Erythroblast (primary cell): Measurements from ENCODE around the gene KCTD2.
"Not testable (repeated sequence)": the region's sequence is repeated elsewhere in the genome, so short reads cannot be mapped to it uniquely, and the experiment has no call there.

Experiments used
- DNase-seq, 2 experiments: peaks; one replicate each; lab custom pipeline; 2025; lab: John Stamatoyannopoulos, UW
- GATA1 ChIP-seq: IDR thresholded peaks from 2 replicates; pipeline ENCODE4 v1.6.1; 2011; ENCODE audit warnings: low read depth, mild to moderate bottlenecking, control low read depth, low read length, moderate library complexity
- POLR2A ChIP-seq: IDR thresholded peaks from 2 replicates; pipeline ENCODE4 v1.6.1; 2011; ENCODE audit warnings: mild to moderate bottlenecking, low read length

Gene KCTD2

GRCh38 chr17:75046407-75047289, at the start of gene KCTD2, which contains the start of gene ATP5PD:
KCTD2 (plus strand) TSS chr17:75047225; CDS start chr17:75047251, 26 bp downstream.
ATP5PD (minus strand) TSS chr17:75046969; CDS start chr17:75042650, 4,319 bp downstream.
- no peak for TF ChIP-seq GATA1
- TF ChIP-seq POLR2A, result peak; percentile 91
- DNase-seq, result peak; percentile 96 to 97

GRCh38 chr17:74998783-74999182, 48.2 kb upstream of the KCTD2 start:
- DNase-seq, result no peak
- TF ChIP-seq GATA1 (no peak), POLR2A (no peak)

- TF ChIP-seq GATA1 (no peak), POLR2A (no peak)
- DNase-seq, result no peak
These were observed 47.5 kb upstream of the KCTD2 start for GRCh38 chr17:74999523-74999922.

GRCh38 chr17:75001915-75002843, 44.8 kb upstream of the KCTD2 start:
- no peak for TF ChIP-seq GATA1
- TF ChIP-seq POLR2A, result no peak
- no peak for DNase-seq

GRCh38 chr17:75003070-75003956, 43.7 kb upstream of the KCTD2 start:
- no peak for DNase-seq
- TF ChIP-seq POLR2A, result no peak
- TF ChIP-seq GATA1, result no peak

- DNase-seq, result no peak
- TF ChIP-seq POLR2A (no peak), GATA1 (no peak)
These were observed 43.1 kb upstream of the KCTD2 start for GRCh38 chr17:75003957-75004355.

GRCh38 chr17:75004371-75004770, 42.7 kb upstream of the KCTD2 start:
- TF ChIP-seq GATA1 (no peak), POLR2A (no peak)
- DNase-seq, result no peak

- no peak for DNase-seq
- TF ChIP-seq POLR2A (no peak), GATA1 (no peak)
These were observed 41.7 kb upstream of the KCTD2 start for GRCh38 chr17:75005291-75005690.

GRCh38 chr17:75006084-75006483, 40.9 kb upstream of the KCTD2 start:
- not testable (repeated sequence) for DNase-seq

GRCh38 chr17:75006653-75007052, 40.4 kb upstream of the KCTD2 start:
- peak; percentile 66 to 74 for DNase-seq

GRCh38 chr17:75008373-75008772, 38.7 kb upstream of the KCTD2 start:
- TF ChIP-seq GATA1 (no peak), POLR2A (no peak)
- no peak for DNase-seq

More at GRCh38 chr17:75006653-75007052, 40.4 kb upstream of the KCTD2 start:
- TF ChIP-seq GATA1 (no peak), POLR2A (no peak)

- DNase-seq, result no peak
- no peak for TF ChIP-seq GATA1
- TF ChIP-seq POLR2A, result no peak
These were observed 37.8 kb upstream of the KCTD2 start for GRCh38 chr17:75009139-75009724.

- no peak for DNase-seq
- TF ChIP-seq GATA1 (no peak), POLR2A (no peak)
These were observed 36.2 kb upstream of the KCTD2 start for GRCh38 chr17:75010683-75011400.
